ENCODE measurements around the gene HAO1. TPM values are rescaled to one million over a fixed set of nuclear protein-coding genes. Genes with fewer than 3 reads are reported as not detected.
A peak's percentile ranks its signal among the peaks of the same experiment; 100 is the strongest.

The HAO1 gene
- polyA plus RNA-seq (2013, experiment 1 of 2), result not detected
- not detected for polyA plus RNA-seq (2013, experiment 2 of 2)

DNA sequence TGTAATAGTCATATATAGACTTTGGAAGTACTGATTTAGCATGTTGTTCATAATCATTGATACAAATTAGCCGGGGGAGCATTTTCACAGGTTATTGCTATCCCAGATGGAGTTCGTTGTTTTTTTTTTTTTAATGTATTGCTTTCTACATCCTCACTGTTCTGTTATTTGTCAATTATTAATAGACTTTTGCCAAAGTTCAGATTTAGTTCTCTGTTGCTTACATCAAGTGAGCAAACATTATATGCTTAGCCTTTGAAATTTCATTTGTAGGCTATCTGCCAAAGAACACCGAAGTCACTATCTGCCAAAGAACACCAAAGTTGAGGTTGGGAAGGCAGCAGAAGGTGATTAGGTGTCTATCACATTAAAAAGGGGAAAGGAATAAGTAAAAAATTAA lies at the start of gene HAO1:
Gene HAO1 (minus strand): TSS at position 118 of the 400 bp plus-strand sequence. CDS start 36 bp downstream, at position 82.
- no peak within 1 kb of the TSS for H2BK120ac ChIP-seq (ENCODE audit: low read depth, low read length)
- no peak within 1 kb of the TSS for H3K4me3 ChIP-seq (ENCODE audit: insufficient read depth in 1 of 2, low read depth in 1 of 2, low read length in 2 of 2)
- H3K4ac ChIP-seq (ENCODE audit: low read depth in 1 of 2, low read length in 2 of 2), result no peak within 1 kb of the TSS
- WGBS, result 100% methylated on average over 1 of the region's 3 CpGs
- H3K79me1 ChIP-seq (replicated peaks; ENCODE audit: low read length, poor library complexity, severe bottlenecking), result no peaks in the 10 kb centered on the region
- no peak within 1 kb of the TSS for H3K18ac ChIP-seq (ENCODE audit: low read depth in 1 of 2, low read length in 2 of 2)
- no peak within 1 kb of the TSS for H2BK12ac ChIP-seq (ENCODE audit: low read length in 2 of 2)
- no peaks in the 10 kb centered on the region for H3K4me1 ChIP-seq (ENCODE audit: control insufficient read depth, insufficient read depth, low read depth, low read length)
- H3K27ac ChIP-seq (ENCODE audit: low read length, poor library complexity, severe bottlenecking), result no peak within 1 kb of the TSS
- H3K9ac ChIP-seq (ENCODE audit: low read length), result no peak within 1 kb of the TSS
- no peak for DNase-seq
- H2BK15ac ChIP-seq (ENCODE audit: low read depth, poor library complexity, severe bottlenecking), result no peak within 1 kb of the TSS
- no peak within 1 kb of the TSS for H2AK5ac ChIP-seq (ENCODE audit: low read length, severe bottlenecking)
- no peak within 1 kb of the TSS for H3K23ac ChIP-seq (ENCODE audit: low read length in 2 of 2)
- no peaks in the 10 kb centered on the region for H3K27me3 ChIP-seq (ENCODE audit: control insufficient read depth in 1 of 2, insufficient read depth in 1 of 2, low read length in 2 of 2)
- no peak within 1 kb of the TSS for H3K4me2 ChIP-seq (ENCODE audit: low read length, poor library complexity, severe bottlenecking)
- no peak within 1 kb of the TSS for H2AFZ ChIP-seq (ENCODE audit: low read depth, low read length)
- no peak within 1 kb of the TSS for H4K91ac ChIP-seq (ENCODE audit: low read length)
- no peaks in the 10 kb centered on the region for H3K36me3 ChIP-seq (ENCODE audit: control insufficient read depth in 1 of 2, insufficient read depth in 2 of 2, low read depth in 1 of 2, low read length in 2 of 2)
- H3K14ac ChIP-seq (ENCODE audit: low read length in 2 of 2), result no peak within 1 kb of the TSS
- no peak within 1 kb of the TSS for H2BK5ac ChIP-seq (ENCODE audit: low read depth, low read length, poor library complexity, severe bottlenecking)
- H4K8ac ChIP-seq (ENCODE audit: low read length), result no peak within 1 kb of the TSS
- no peaks in the 10 kb centered on the region for H3K9me3 ChIP-seq (ENCODE audit: control insufficient read depth, low read length)

- no peak overlapping the region for H2BK12ac ChIP-seq (ENCODE audit: low read length in 2 of 2)
- H3K4me1 ChIP-seq (ENCODE audit: control insufficient read depth, insufficient read depth, low read depth, low read length), result no peaks in the 10 kb centered on the region
- peak; percentile 3 for DNase-seq
- no peak overlapping the region for H3K9ac ChIP-seq (ENCODE audit: low read length)
- H3K4ac ChIP-seq (ENCODE audit: low read depth in 1 of 2, low read length in 2 of 2), result no peak overlapping the region
- H4K8ac ChIP-seq (ENCODE audit: low read length), result no peak overlapping the region
- H4K91ac ChIP-seq (ENCODE audit: low read length), result no peak overlapping the region
- 100% methylated on average over 1 of the region's 1 CpG for WGBS
- no peak overlapping the region for H3K27ac ChIP-seq (ENCODE audit: low read length, poor library complexity, severe bottlenecking)
- H3K79me1 ChIP-seq (replicated peaks; ENCODE audit: low read length, poor library complexity, severe bottlenecking), result no peaks in the 10 kb centered on the region
- H2BK5ac ChIP-seq (ENCODE audit: low read depth, low read length, poor library complexity, severe bottlenecking), result no peak overlapping the region
- H3K9me3 ChIP-seq (ENCODE audit: control insufficient read depth, low read length), result peaks cover 13% of the 10 kb centered on the region
- peaks cover 0 to 53% of the 10 kb centered on the region in 2 experiments for H3K36me3 ChIP-seq (ENCODE audit: control insufficient read depth in 1 of 2, insufficient read depth in 2 of 2, low read depth in 1 of 2, low read length in 2 of 2)
- H3K27me3 ChIP-seq (ENCODE audit: control insufficient read depth in 1 of 2, insufficient read depth in 1 of 2, low read length in 2 of 2), result no peaks in the 10 kb centered on the region
- no peak overlapping the region for H2AK5ac ChIP-seq (ENCODE audit: low read length, severe bottlenecking)
- H3K23ac ChIP-seq (ENCODE audit: low read length in 2 of 2), result no peak overlapping the region
- H2BK120ac ChIP-seq (ENCODE audit: low read depth, low read length), result no peak overlapping the region
- H2AFZ ChIP-seq (ENCODE audit: low read depth, low read length), result no peak overlapping the region
- no peak overlapping the region for H3K14ac ChIP-seq (ENCODE audit: low read length in 2 of 2)
- H3K4me2 ChIP-seq (ENCODE audit: low read length, poor library complexity, severe bottlenecking), result no peak overlapping the region
- no peak overlapping the region for H3K4me3 ChIP-seq (ENCODE audit: insufficient read depth in 1 of 2, low read depth in 1 of 2, low read length in 2 of 2)
- H2BK15ac ChIP-seq (ENCODE audit: low read depth, poor library complexity, severe bottlenecking), result no peak overlapping the region
- no peak overlapping the region for H3K18ac ChIP-seq (ENCODE audit: low read depth in 1 of 2, low read length in 2 of 2)
Observed at GRCh38 chr20:7989379-7989778, 49.1 kb upstream of the HAO1 start.

DNA sequence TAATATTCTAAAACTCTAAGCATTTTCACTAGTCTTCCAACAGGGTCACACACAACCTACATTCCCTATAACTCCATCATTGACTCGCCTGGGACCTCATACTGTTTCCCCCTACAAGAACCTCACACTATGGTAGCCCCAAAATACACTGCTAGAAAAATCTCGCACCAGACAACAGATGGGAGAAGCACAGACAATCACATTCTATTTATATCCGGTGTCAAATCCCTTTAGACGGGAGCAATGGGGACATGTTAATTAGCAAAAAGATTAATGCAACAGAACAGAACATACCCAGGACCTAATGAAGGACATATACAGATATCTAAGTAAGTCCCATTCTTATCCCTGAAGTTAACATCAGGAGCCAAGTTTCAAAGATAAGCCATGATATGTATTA lies 45.7 kb upstream of the HAO1 start:
- 98% methylated on average over 4 of the region's 4 CpGs for WGBS

DNA sequence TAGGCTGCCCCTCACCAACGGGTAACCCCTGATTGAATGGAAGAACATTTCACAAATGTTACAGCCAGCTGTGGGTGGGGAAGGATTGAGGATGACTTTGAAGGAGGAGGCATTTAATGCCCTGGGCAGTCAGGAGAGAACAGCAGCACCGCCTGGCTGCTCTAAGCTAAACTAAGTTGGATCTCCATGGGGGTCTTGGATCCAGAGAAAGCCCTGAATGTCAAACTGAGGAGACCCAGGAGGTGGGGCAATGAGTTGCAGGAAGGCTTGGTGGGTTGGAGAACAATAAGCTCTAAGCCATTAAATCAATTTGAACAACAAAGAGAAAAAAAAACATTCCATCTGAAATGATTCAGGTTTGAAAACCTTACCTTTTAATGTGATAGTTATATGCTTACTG lies 43.9 kb upstream of the HAO1 start:
- H2BK12ac ChIP-seq (ENCODE audit: low read length in 2 of 2), result no peak overlapping the region
- no peak overlapping the region for H2AFZ ChIP-seq (ENCODE audit: low read depth, low read length)
- no peak overlapping the region for H4K8ac ChIP-seq (ENCODE audit: low read length)
- H3K14ac ChIP-seq (ENCODE audit: low read length in 2 of 2), result no peak overlapping the region
- no peak overlapping the region for H2BK120ac ChIP-seq (ENCODE audit: low read depth, low read length)
- no peak overlapping the region for H3K4me3 ChIP-seq (ENCODE audit: insufficient read depth in 1 of 2, low read depth in 1 of 2, low read length in 2 of 2)
- no peak overlapping the region for H2BK5ac ChIP-seq (ENCODE audit: low read depth, low read length, poor library complexity, severe bottlenecking)
- H3K4me1 ChIP-seq (ENCODE audit: control insufficient read depth, insufficient read depth, low read depth, low read length), result peaks cover 2% of the 10 kb centered on the region
- H3K23ac ChIP-seq (ENCODE audit: low read length in 2 of 2), result no peak overlapping the region
- peaks cover 5 to 62% of the 10 kb centered on the region in 2 experiments for H3K36me3 ChIP-seq (ENCODE audit: control insufficient read depth in 1 of 2, insufficient read depth in 2 of 2, low read depth in 1 of 2, low read length in 2 of 2)
- H3K9ac ChIP-seq (ENCODE audit: low read length), result no peak overlapping the region
- H3K27me3 ChIP-seq (ENCODE audit: control insufficient read depth in 1 of 2, insufficient read depth in 1 of 2, low read length in 2 of 2), result no peaks in the 10 kb centered on the region
- no peak overlapping the region for H3K4me2 ChIP-seq (ENCODE audit: low read length, poor library complexity, severe bottlenecking)
- no peaks in the 10 kb centered on the region for H3K9me3 ChIP-seq (ENCODE audit: control insufficient read depth, low read length)
- no peak overlapping the region for H2AK5ac ChIP-seq (ENCODE audit: low read length, severe bottlenecking)
- H3K27ac ChIP-seq (ENCODE audit: low read length, poor library complexity, severe bottlenecking), result no peak overlapping the region
- H3K79me1 ChIP-seq (replicated peaks; ENCODE audit: low read length, poor library complexity, severe bottlenecking), result no peaks in the 10 kb centered on the region
- DNase-seq, result no peak
- no peak overlapping the region for H3K4ac ChIP-seq (ENCODE audit: low read depth in 1 of 2, low read length in 2 of 2)
- H2BK15ac ChIP-seq (ENCODE audit: low read depth, poor library complexity, severe bottlenecking), result no peak overlapping the region
- WGBS, result 81% methylated on average over 2 of the region's 2 CpGs
- no peak overlapping the region for H4K91ac ChIP-seq (ENCODE audit: low read length)
- H3K18ac ChIP-seq (ENCODE audit: low read depth in 1 of 2, low read length in 2 of 2), result no peak overlapping the region

More for the DNA sequence above, 45.7 kb upstream of the HAO1 start:
- Histone ChIP-seq H3K79me1 (replicated peaks; ENCODE audit: low read length, poor library complexity, severe bottlenecking) (no peaks in the 10 kb centered on the region), H3K9ac (ENCODE audit: low read length) (no peak overlapping the region), H3K4me2 (ENCODE audit: low read length, poor library complexity, severe bottlenecking) (no peak overlapping the region), H2AFZ (ENCODE audit: low read depth, low read length) (no peak overlapping the region), H3K18ac (ENCODE audit: low read depth in 1 of 2, low read length in 2 of 2) (no peak overlapping the region), H3K27ac (ENCODE audit: low read length, poor library complexity, severe bottlenecking) (no peak overlapping the region), H3K14ac (ENCODE audit: low read length in 2 of 2) (no peak overlapping the region), H3K4ac (ENCODE audit: low read depth in 1 of 2, low read length in 2 of 2) (no peak overlapping the region), H2AK5ac (ENCODE audit: low read length, severe bottlenecking) (no peak overlapping the region), H3K27me3 (ENCODE audit: control insufficient read depth in 1 of 2, insufficient read depth in 1 of 2, low read length in 2 of 2) (no peaks in the 10 kb centered on the region), H4K91ac (ENCODE audit: low read length) (no peak overlapping the region), H2BK120ac (ENCODE audit: low read depth, low read length) (no peak overlapping the region), H3K4me1 (ENCODE audit: control insufficient read depth, insufficient read depth, low read depth, low read length) (no peaks in the 10 kb centered on the region), H2BK12ac (ENCODE audit: low read length in 2 of 2) (no peak overlapping the region), H4K8ac (ENCODE audit: low read length) (no peak overlapping the region), H3K9me3 (ENCODE audit: control insufficient read depth, low read length) (no peaks in the 10 kb centered on the region), H3K23ac (ENCODE audit: low read length in 2 of 2) (no peak overlapping the region), H3K4me3 (ENCODE audit: insufficient read depth in 1 of 2, low read depth in 1 of 2, low read length in 2 of 2) (no peak overlapping the region), H2BK5ac (ENCODE audit: low read depth, low read length, poor library complexity, severe bottlenecking) (no peak overlapping the region), H3K36me3 (ENCODE audit: control insufficient read depth in 1 of 2, insufficient read depth in 2 of 2, low read depth in 1 of 2, low read length in 2 of 2) (peaks cover 5 to 58% of the 10 kb centered on the region in 2 experiments), H2BK15ac (ENCODE audit: low read depth, poor library complexity, severe bottlenecking) (no peak overlapping the region)
- no peak for DNase-seq
